Hepatocyte (in vitro differentiated cells): Measurements from ENCODE around the gene MFAP3. TPM values are rescaled to one million over a fixed set of nuclear protein-coding genes. Genes with fewer than 3 reads are reported as not detected.
"Not testable (repeated sequence)": the region's sequence is repeated elsewhere in the genome, so short reads cannot be mapped to it uniquely, and the experiment has no call there.

Experiments
- DNase-seq: peaks from one replicate; pipeline ENCODE4 v3.0.0-alpha.2; 2016; ENCODE audit warnings: low spot score
- H2AFZ ChIP-seq: fragments of 200-600 bp; sonication (generic); 2 replicates; pipeline ENCODE4 v1.6.0; 2016; ENCODE audit warnings: antibody characterized with exemption, mild to moderate bottlenecking
- H3K27ac ChIP-seq: fragments of 200-600 bp; sonication (generic); 2 replicates; pipeline ENCODE4 v1.5.1; 2016; ENCODE audit warnings: mild to moderate bottlenecking
- H3K27me3 ChIP-seq: fragments of 200-600 bp; sonication (generic); 2 replicates; pipeline ENCODE4 v1.6.1; 2016
- H3K36me3 ChIP-seq: fragments of 200-600 bp; sonication (generic); replicated peaks from 2 replicates; pipeline ENCODE4 v1.5.1; 2016; ENCODE audit warnings: low read depth; ENCODE audit not compliant: insufficient read depth
- H3K4me1 ChIP-seq: fragments of 200-600 bp; sonication (generic); 2 replicates; pipeline ENCODE4 v1.5.1; 2016; ENCODE audit warnings: mild to moderate bottlenecking, moderate library complexity; ENCODE audit not compliant: insufficient read depth
- H3K4me2 ChIP-seq: fragments of 200-600 bp; sonication (generic); 2 replicates; pipeline ENCODE4 v1.6.0; 2016
- H3K4me3 ChIP-seq: fragments of 200-600 bp; sonication (generic); 2 replicates; pipeline ENCODE4 v1.5.1; 2016; ENCODE audit warnings: mild to moderate bottlenecking
- H3K79me2 ChIP-seq: fragments of 200-600 bp; sonication (generic); 2 replicates; pipeline ENCODE4 v1.6.0; 2017; ENCODE audit warnings: mild to moderate bottlenecking
- H3K9me2 ChIP-seq: fragments of 200-600 bp; sonication (generic); replicated peaks from 2 replicates; pipeline ENCODE4 v1.6.0; 2017; ENCODE audit warnings: mild to moderate bottlenecking; ENCODE audit not compliant: insufficient read depth
- H3K9me3 ChIP-seq: fragments of 200-600 bp; sonication (generic); 2 replicates; pipeline ENCODE4 v1.5.1; 2016; ENCODE audit warnings: low read depth, mild to moderate bottlenecking
- H4K20me1 ChIP-seq: fragments of 200-600 bp; sonication (generic); 2 replicates; pipeline ENCODE4 v1.6.0; 2016; ENCODE audit warnings: mild to moderate bottlenecking; ENCODE audit not compliant: insufficient read depth, poor library complexity, severe bottlenecking
- CTCF ChIP-seq: fragments of 200-600 bp; sonication (generic); IDR thresholded peaks from 2 replicates; pipeline ENCODE4 v1.5.1; 2016; ENCODE audit warnings: antibody characterized with exemption, mild to moderate bottlenecking; ENCODE audit not compliant: poor library complexity
- EZH2 ChIP-seq: fragments of 200-600 bp; sonication (generic); IDR thresholded peaks from 2 replicates; pipeline ENCODE4 v1.6.1; 2016; ENCODE audit warnings: antibody characterized with exemption, mild to moderate bottlenecking, borderline replicate concordance
- EZH2phosphoT487 ChIP-seq: fragments of 200-600 bp; sonication (generic); IDR thresholded peaks from one replicate; pipeline ENCODE4 v1.6.1; 2018; ENCODE audit warnings: antibody characterized with exemption, mild to moderate bottlenecking, low read depth, moderate library complexity; ENCODE audit not compliant: unreplicated experiment, severe bottlenecking
- WGBS: methylation state at CpG from one replicate; pipeline ENCODE4 v1.1.6; 2016; ENCODE audit warnings: low lambda C conversion rate; ENCODE audit errors: missing lambda C conversion rate; 5-methylcytosine and 5-hydroxymethylcytosine counted together
- polyA plus RNA-seq: library from polyadenylated mRNA; unstranded; fragments of >200 nt; fragmentation: Nextera tagmentation; extraction: Ambion mirVana; gene quantifications from 2 replicates; pipeline ENCODE4 v1.2.1, GENCODE V29; 2016
- total RNA-seq: library from RNA; depleted of rRNA; stranded (reverse); fragments of >200 nt; gene quantifications from 2 replicates; pipeline ENCODE4 v1.2.3, GENCODE V29; 2014

Gene MFAP3
- total and polyA plus RNA-seq, 2 experiments from 2014 or later: 14.4 to 65.4 TPM

GRCh38 chr5:154060606-154061005 lies 21.8 kb downstream of the MFAP3 start:
- DNase-seq: no peak
- TF ChIP-seq EZH2phosphoT487 (no peak), EZH2 (no peak), CTCF (no peak)
- Histone ChIP-seq H3K4me2 (no peak overlapping the region), H4K20me1 (peaks cover 13% of the 10 kb centered on the region), H3K9me3 (no peaks in the 10 kb centered on the region), H3K79me2 (peaks cover 3% of the 10 kb centered on the region), H3K4me1 (no peaks in the 10 kb centered on the region), H3K9me2 (no peaks in the 10 kb centered on the region), H3K27ac (no peak overlapping the region), H3K27me3 (no peaks in the 10 kb centered on the region), H3K36me3 (no peaks in the 10 kb centered on the region), H2AFZ (no peak overlapping the region), H3K4me3 (no peak overlapping the region)
- 87% methylated on average over 3 of the region's 3 CpGs for WGBS

- Histone ChIP-seq H2AFZ (no peak overlapping the region), H3K9me3 (no peaks in the 10 kb centered on the region), H3K79me2 (no peaks in the 10 kb centered on the region), H3K9me2 (no peaks in the 10 kb centered on the region), H3K36me3 (no peaks in the 10 kb centered on the region), H4K20me1 (no peaks in the 10 kb centered on the region), H3K4me3 (no peak overlapping the region), H3K27ac (no peak overlapping the region), H3K4me2 (no peak overlapping the region), H3K4me1 (no peaks in the 10 kb centered on the region), H3K27me3 (no peaks in the 10 kb centered on the region)
- DNase-seq: no peak
- no peak for TF ChIP-seq CTCF
- TF ChIP-seq EZH2phosphoT487: no peak
- no peak for TF ChIP-seq EZH2
Observed at GRCh38 chr5:154063372-154063771, 24.6 kb downstream of the MFAP3 start.

- no peak overlapping the region for H3K27ac ChIP-seq
- H3K79me2 ChIP-seq: no peaks in the 10 kb centered on the region
- H3K36me3 ChIP-seq: no peaks in the 10 kb centered on the region
- no peaks in the 10 kb centered on the region for H4K20me1 ChIP-seq
- H3K4me1 ChIP-seq: no peaks in the 10 kb centered on the region
- H3K9me3 ChIP-seq: no peaks in the 10 kb centered on the region
- no peak for DNase-seq
- H3K27me3 ChIP-seq: no peaks in the 10 kb centered on the region
- no peak overlapping the region for H3K4me2 ChIP-seq
- H3K9me2 ChIP-seq: no peaks in the 10 kb centered on the region
- H2AFZ ChIP-seq: no peak overlapping the region
- TF ChIP-seq EZH2 (no peak), EZH2phosphoT487 (no peak), CTCF (no peak)
- no peak overlapping the region for H3K4me3 ChIP-seq
Observed at GRCh38 chr5:154065971-154066370, 27.2 kb downstream of the MFAP3 start.

- H3K4me1 ChIP-seq, H3K4me2 ChIP-seq, H3K4me3 ChIP-seq, H3K27me3 ChIP-seq, H4K20me1 ChIP-seq, H3K36me3 ChIP-seq, H3K27ac ChIP-seq, DNase-seq, H3K79me2 ChIP-seq, H2AFZ ChIP-seq, H3K9me3 ChIP-seq, H3K9me2 ChIP-seq: not testable (repeated sequence)
- WGBS: 59% methylated on average over 5 of the region's 5 CpGs
Observed at GRCh38 chr5:154069854-154070253, 31.1 kb downstream of the MFAP3 start.
